ENCODE data around the gene CPD.

Gene CPD

GRCh38 chr17:30351735-30352134, 27.0 kb upstream of the CPD start:
- no peak for FAIRE-seq
- TF ChIP-seq PAX5 (IDR thresholded peaks at IDR 0.05; ENCODE audit: insufficient read depth, low read length, severe bottlenecking) (no peak), POLR2A (IDR thresholded peaks at IDR 0.05; ENCODE audit: low read depth, low read length) (no peak), POU2F2 (IDR thresholded peaks at IDR 0.05; ENCODE audit: low read depth, low read length) (no peak), TAF1 (IDR thresholded peaks at IDR 0.05; ENCODE audit: low read depth, low read length) (no peak), SPI1 (IDR thresholded peaks at IDR 0.05; ENCODE audit: low read depth, low read length) (no peak), POLR2AphosphoS5 (IDR thresholded peaks at IDR 0.05; ENCODE audit: low read depth, low read length) (no peak)
- DNase-seq (ENCODE audit: insufficient read length, low spot score) = no peak

GRCh38 chr17:30352240-30352814, 26.4 kb upstream of the CPD start:
- FAIRE-seq (peak; percentile 84), DNase-seq (ENCODE audit: insufficient read length, low spot score) (no peak)
- TF ChIP-seq POU2F2 (IDR thresholded peaks at IDR 0.05; ENCODE audit: low read depth, low read length) = no peak
- no peak for TF ChIP-seq POLR2AphosphoS5 (IDR thresholded peaks at IDR 0.05; ENCODE audit: low read depth, low read length)
- no peak for TF ChIP-seq POLR2A (IDR thresholded peaks at IDR 0.05; ENCODE audit: low read depth, low read length)
- TF ChIP-seq PAX5 (IDR thresholded peaks at IDR 0.05; ENCODE audit: insufficient read depth, low read length, severe bottlenecking) = peak; percentile 93
- no peak for TF ChIP-seq SPI1 (IDR thresholded peaks at IDR 0.05; ENCODE audit: low read depth, low read length)
- TF ChIP-seq TAF1 (IDR thresholded peaks at IDR 0.05; ENCODE audit: low read depth, low read length) = no peak

- FAIRE-seq = no peak
- DNase-seq (ENCODE audit: insufficient read length, low spot score) = no peak
- TF ChIP-seq POLR2A (IDR thresholded peaks at IDR 0.05; ENCODE audit: low read depth, low read length) (no peak), POU2F2 (IDR thresholded peaks at IDR 0.05; ENCODE audit: low read depth, low read length) (no peak), SPI1 (IDR thresholded peaks at IDR 0.05; ENCODE audit: low read depth, low read length) (no peak), TAF1 (IDR thresholded peaks at IDR 0.05; ENCODE audit: low read depth, low read length) (no peak), PAX5 (IDR thresholded peaks at IDR 0.05; ENCODE audit: insufficient read depth, low read length, severe bottlenecking) (no peak), POLR2AphosphoS5 (IDR thresholded peaks at IDR 0.05; ENCODE audit: low read depth, low read length) (no peak)
Observed at GRCh38 chr17:30354701-30355100, 24.0 kb upstream of the CPD start.

DNA sequence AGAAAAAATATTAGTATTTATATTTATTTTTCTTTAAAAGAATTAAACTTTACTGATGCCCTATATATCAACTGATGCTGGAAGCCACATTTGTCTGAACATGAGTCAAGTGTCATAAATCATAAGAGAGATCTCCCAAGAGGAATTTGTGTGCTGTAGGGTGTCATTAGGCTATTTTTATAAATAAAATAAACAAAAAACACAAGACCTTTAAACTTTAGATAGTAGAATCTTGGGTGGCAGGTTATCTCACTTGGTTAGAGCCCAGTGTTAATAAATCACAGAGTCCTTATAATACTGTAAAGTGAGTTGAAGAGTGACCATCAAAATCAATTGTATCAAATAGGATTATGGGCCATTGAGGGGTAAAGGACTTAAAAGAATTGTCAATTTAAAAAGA, 21.3 kb upstream of the CPD start:
- DNase-seq (ENCODE audit: insufficient read length, low spot score) = no peak
- TF ChIP-seq POU2F2 (IDR thresholded peaks at IDR 0.05; ENCODE audit: low read depth, low read length) (no peak), TAF1 (IDR thresholded peaks at IDR 0.05; ENCODE audit: low read depth, low read length) (no peak), SPI1 (IDR thresholded peaks at IDR 0.05; ENCODE audit: low read depth, low read length) (no peak), POLR2AphosphoS5 (IDR thresholded peaks at IDR 0.05; ENCODE audit: low read depth, low read length) (no peak), PAX5 (IDR thresholded peaks at IDR 0.05; ENCODE audit: insufficient read depth, low read length, severe bottlenecking) (no peak), POLR2A (IDR thresholded peaks at IDR 0.05; ENCODE audit: low read depth, low read length) (no peak)
- no peak for FAIRE-seq

DNA sequence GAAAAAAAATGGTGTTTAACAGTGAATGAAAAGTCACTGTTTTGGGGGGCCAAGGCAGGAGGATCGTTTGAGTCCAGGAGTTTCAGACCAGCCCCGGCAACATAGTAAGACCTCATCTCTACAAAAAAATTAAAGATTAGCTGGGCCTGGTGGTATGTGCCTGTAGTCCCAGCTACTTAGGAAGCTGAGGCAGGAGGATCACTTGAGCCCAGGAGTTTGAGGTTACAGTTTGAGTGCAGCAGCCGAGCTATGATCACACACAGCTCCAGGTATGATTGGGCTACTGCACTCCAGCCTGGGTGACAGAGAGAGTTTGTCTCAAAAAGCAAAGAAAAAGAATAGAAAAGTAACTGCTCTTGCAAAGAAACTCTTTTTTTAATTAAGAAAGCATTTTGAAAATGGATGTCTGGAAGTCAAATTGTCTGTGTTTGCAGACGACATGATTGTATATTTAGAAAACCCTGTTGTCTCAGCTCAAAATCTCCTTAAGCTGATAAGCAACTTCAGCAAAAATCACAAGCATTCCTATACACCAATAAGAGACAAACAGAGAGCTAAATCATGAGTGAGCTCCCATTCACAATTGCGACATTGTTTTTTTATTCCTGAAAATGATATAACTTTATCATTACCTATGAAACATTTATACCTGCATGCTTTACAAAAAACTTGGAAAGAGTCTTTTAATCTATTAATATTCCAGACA, 20.5 kb upstream of the CPD start:
- no peak for FAIRE-seq
- TF ChIP-seq POLR2AphosphoS5 (IDR thresholded peaks at IDR 0.05; ENCODE audit: low read depth, low read length) (no peak), SPI1 (IDR thresholded peaks at IDR 0.05; ENCODE audit: low read depth, low read length) (no peak), POLR2A (IDR thresholded peaks at IDR 0.05; ENCODE audit: low read depth, low read length) (no peak), PAX5 (IDR thresholded peaks at IDR 0.05; ENCODE audit: insufficient read depth, low read length, severe bottlenecking) (no peak), TAF1 (IDR thresholded peaks at IDR 0.05; ENCODE audit: low read depth, low read length) (no peak), POU2F2 (IDR thresholded peaks at IDR 0.05; ENCODE audit: low read depth, low read length) (no peak)
- DNase-seq (ENCODE audit: insufficient read length, low spot score) = no peak

GRCh38 chr17:30360086-30360808, 18.5 kb upstream of the CPD start:
- DNase-seq (ENCODE audit: insufficient read length, low spot score) (no peak), FAIRE-seq (no peak)
- no peak for TF ChIP-seq POLR2A (IDR thresholded peaks at IDR 0.05; ENCODE audit: low read depth, low read length)
- no peak for TF ChIP-seq SPI1 (IDR thresholded peaks at IDR 0.05; ENCODE audit: low read depth, low read length)
- no peak for TF ChIP-seq POU2F2 (IDR thresholded peaks at IDR 0.05; ENCODE audit: low read depth, low read length)
- no peak for TF ChIP-seq TAF1 (IDR thresholded peaks at IDR 0.05; ENCODE audit: low read depth, low read length)
- TF ChIP-seq POLR2AphosphoS5 (IDR thresholded peaks at IDR 0.05; ENCODE audit: low read depth, low read length) = no peak
- TF ChIP-seq PAX5 (IDR thresholded peaks at IDR 0.05; ENCODE audit: insufficient read depth, low read length, severe bottlenecking) = no peak

GRCh38 chr17:30361766-30362279, 16.9 kb upstream of the CPD start:
- no peak for DNase-seq (ENCODE audit: insufficient read length, low spot score)
- no peak for FAIRE-seq
- TF ChIP-seq PAX5 (IDR thresholded peaks at IDR 0.05; ENCODE audit: insufficient read depth, low read length, severe bottlenecking) (no peak), POLR2A (IDR thresholded peaks at IDR 0.05; ENCODE audit: low read depth, low read length) (no peak), TAF1 (IDR thresholded peaks at IDR 0.05; ENCODE audit: low read depth, low read length) (no peak), POLR2AphosphoS5 (IDR thresholded peaks at IDR 0.05; ENCODE audit: low read depth, low read length) (no peak), SPI1 (IDR thresholded peaks at IDR 0.05; ENCODE audit: low read depth, low read length) (no peak), POU2F2 (IDR thresholded peaks at IDR 0.05; ENCODE audit: low read depth, low read length) (no peak)

- TF ChIP-seq PAX5 (IDR thresholded peaks at IDR 0.05; ENCODE audit: insufficient read depth, low read length, severe bottlenecking) = peak; percentile 79
- no peak for TF ChIP-seq POU2F2 (IDR thresholded peaks at IDR 0.05; ENCODE audit: low read depth, low read length)
- peak; percentile 93 for TF ChIP-seq SPI1 (IDR thresholded peaks at IDR 0.05; ENCODE audit: low read depth, low read length)
- TF ChIP-seq POLR2AphosphoS5 (IDR thresholded peaks at IDR 0.05; ENCODE audit: low read depth, low read length) = no peak
- TF ChIP-seq TAF1 (IDR thresholded peaks at IDR 0.05; ENCODE audit: low read depth, low read length) = no peak
- FAIRE-seq (peak; percentile 94), DNase-seq (ENCODE audit: insufficient read length, low spot score) (no peak)
Observed at GRCh38 chr17:30363715-30364202, 15.0 kb upstream of the CPD start.

DNA sequence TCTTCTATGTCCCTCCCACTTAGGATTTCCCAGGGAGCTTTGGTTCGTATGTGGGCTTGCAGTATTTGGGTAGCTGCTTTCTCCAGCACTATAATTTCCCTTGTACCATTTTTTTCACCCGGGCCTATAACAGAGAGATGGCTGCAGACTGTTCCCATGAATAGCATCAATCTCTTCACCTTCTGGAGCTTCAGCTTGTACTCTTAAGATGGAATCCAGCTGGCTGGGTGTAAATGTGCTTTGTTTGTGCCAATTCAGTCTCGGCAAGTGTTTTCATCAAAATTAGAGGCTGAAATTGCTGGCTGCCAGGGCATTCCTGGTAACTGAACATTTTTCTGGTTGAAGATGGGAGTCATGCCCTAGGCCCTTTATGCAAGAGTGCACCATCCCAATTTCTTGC, 12.2 kb upstream of the CPD start:
- no peak for FAIRE-seq
- TF ChIP-seq SPI1 (IDR thresholded peaks at IDR 0.05; ENCODE audit: low read depth, low read length) (no peak), POLR2AphosphoS5 (IDR thresholded peaks at IDR 0.05; ENCODE audit: low read depth, low read length) (no peak), TAF1 (IDR thresholded peaks at IDR 0.05; ENCODE audit: low read depth, low read length) (no peak), POU2F2 (IDR thresholded peaks at IDR 0.05; ENCODE audit: low read depth, low read length) (no peak), POLR2A (IDR thresholded peaks at IDR 0.05; ENCODE audit: low read depth, low read length) (no peak), PAX5 (IDR thresholded peaks at IDR 0.05; ENCODE audit: insufficient read depth, low read length, severe bottlenecking) (no peak)
- DNase-seq (ENCODE audit: insufficient read length, low spot score) = no peak
